Measurements from ENCODE around the gene SOX6. TPM values are rescaled to one million over a fixed set of nuclear protein-coding genes. Genes with fewer than 3 reads are reported as not detected.

Gene SOX6
- total and polyA plus RNA-seq, 2 donors (not counting 3 experiments of a cell fraction or from before 2014, with no cell fraction given) = 0.14 to 3.7 TPM

DNA sequence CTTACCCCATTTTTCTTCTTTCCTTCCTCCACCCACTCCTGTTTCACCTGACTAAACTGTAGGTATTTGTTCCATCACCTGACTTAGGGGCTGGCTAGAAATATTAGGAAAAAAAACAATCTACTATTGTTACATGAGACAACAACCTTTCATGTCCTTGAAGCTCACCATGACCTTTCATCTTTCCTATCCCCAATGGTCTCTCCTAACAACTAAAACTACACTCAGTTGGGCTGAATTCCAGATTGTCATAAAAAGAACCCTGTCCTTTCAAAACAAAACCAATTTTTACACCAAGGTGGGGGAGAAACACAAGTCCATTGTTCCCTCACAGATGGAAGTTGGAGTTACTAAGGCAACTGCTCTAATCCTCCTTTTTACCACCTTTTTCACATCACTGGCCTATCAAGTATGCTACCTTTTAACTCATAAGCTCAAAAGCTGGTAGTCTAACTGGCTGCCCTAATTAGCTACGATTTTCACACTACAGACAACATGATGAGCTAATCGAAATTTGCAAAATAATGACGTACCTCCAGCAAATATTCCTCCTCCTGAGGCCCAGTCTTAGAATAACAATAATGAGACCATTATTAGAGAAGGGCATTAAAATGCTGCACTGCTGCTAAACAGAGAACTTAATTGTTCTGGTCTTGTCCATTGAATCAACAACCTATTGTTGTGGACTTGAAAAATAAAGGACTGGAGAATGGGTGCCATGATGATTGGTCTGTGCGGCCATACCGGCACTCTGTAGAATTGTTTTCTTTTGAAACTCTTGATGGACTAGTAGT is 46.5 kb upstream of the SOX6 start:
- POLR2A ChIA-PET = no interaction called here
- intact Hi-C loops (cut with micrococcal nuclease) (no loop called here), dilution Hi-C loops (cut with MboI; ENCODE audit: extremely low pct_ligation_motif_present, low sequenced_read_pairs) (no loop called here)
- H3K36me3 ChIP-seq (ENCODE audit: control insufficient read depth in 2 of 2, extremely low read depth in 1 of 2, insufficient read depth in 2 of 2, low read length in 2 of 2) = no peaks in the 10 kb centered on the region
- H4K20me1 ChIP-seq (replicated peaks; ENCODE audit: control insufficient read depth, extremely low read depth, insufficient read depth, low read length) = no peaks in the 10 kb centered on the region
- H3K27me3 ChIP-seq (ENCODE audit: control insufficient read depth in 2 of 2, insufficient read depth in 2 of 2, low read length in 2 of 2) = no peaks in the 10 kb centered on the region
- BruUV-seq (replicated peaks) = no TSS peak
- no peaks in the 10 kb centered on the region for H3K9me1 ChIP-seq (replicated peaks; ENCODE audit: control insufficient read depth, extremely low read depth, insufficient read depth, low read length)
- H3K4me2 ChIP-seq (ENCODE audit: insufficient read depth, low read length) = no peak overlapping the region
- no peak for DNase-seq (ENCODE audit: low read depth, low spot score)
- H2AFZ ChIP-seq (ENCODE audit: low read depth, low read length) = no peak overlapping the region
- H3K4me3 ChIP-seq (replicated peaks in 1 of 3; ENCODE audit: insufficient read depth in 1 of 3, low read depth in 1 of 3, low read length in 3 of 3) = no peak overlapping the region
- no peaks in the 10 kb centered on the region for H3K9me3 ChIP-seq (replicated peaks; ENCODE audit: control insufficient read depth, insufficient read depth, low read length)
- H3K27ac ChIP-seq (ENCODE audit: insufficient read depth, low read depth, low read length) = no peak overlapping the region
- TF ChIP-seq MYC (IDR thresholded peaks at IDR 0.05; ENCODE audit: low read depth, low read length) = no peak
- TF ChIP-seq, protein P1, sequence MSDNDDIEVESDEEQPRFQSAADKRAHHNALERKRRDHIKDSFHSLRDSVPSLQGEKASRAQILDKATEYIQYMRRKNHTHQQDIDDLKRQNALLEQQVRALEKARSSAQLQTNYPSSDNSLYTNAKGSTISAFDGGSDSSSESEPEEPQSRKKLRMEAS (IDR thresholded peaks at IDR 0.05; ENCODE audit: insufficient read depth, insufficient read length) = no peak
- no peak for TF ChIP-seq GATA2 (IDR thresholded peaks at IDR 0.05; ENCODE audit: insufficient read depth, insufficient read length, low read depth, low read length)
- no peak for TF ChIP-seq JUN (IDR thresholded peaks at IDR 0.05; ENCODE audit: borderline replicate concordance, insufficient read depth, insufficient read length, low read depth)
- TF ChIP-seq EZH2 (IDR thresholded peaks at IDR 0.05; ENCODE audit: borderline replicate concordance, low read depth, low read length, severe bottlenecking) = no peak
- TF ChIP-seq FOS (IDR thresholded peaks at IDR 0.05; ENCODE audit: borderline replicate concordance, insufficient read depth, low read length) = no peak
- TF ChIP-seq, protein P2, sequence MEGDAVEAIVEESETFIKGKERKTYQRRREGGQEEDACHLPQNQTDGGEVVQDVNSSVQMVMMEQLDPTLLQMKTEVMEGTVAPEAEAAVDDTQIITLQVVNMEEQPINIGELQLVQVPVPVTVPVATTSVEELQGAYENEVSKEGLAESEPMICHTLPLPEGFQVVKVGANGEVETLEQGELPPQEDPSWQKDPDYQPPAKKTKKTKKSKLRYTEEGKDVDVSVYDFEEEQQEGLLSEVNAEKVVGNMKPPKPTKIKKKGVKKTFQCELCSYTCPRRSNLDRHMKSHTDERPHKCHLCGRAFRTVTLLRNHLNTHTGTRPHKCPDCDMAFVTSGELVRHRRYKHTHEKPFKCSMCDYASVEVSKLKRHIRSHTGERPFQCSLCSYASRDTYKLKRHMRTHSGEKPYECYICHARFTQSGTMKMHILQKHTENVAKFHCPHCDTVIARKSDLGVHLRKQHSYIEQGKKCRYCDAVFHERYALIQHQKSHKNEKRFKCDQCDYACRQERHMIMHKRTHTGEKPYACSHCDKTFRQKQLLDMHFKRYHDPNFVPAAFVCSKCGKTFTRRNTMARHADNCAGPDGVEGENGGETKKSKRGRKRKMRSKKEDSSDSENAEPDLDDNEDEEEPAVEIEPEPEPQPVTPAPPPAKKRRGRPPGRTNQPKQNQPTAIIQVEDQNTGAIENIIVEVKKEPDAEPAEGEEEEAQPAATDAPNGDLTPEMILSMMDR (IDR thresholded peaks at IDR 0.05; ENCODE audit: extremely low read depth in 1 of 2, insufficient read depth in 1 of 2, low read depth in 1 of 2, low read length in 2 of 2) = no peak
- CTCF ChIA-PET = no interaction called here
- H3K9ac ChIP-seq (replicated peaks; ENCODE audit: extremely low read depth, insufficient read depth, low read length) = no peak overlapping the region
- no peak for FAIRE-seq
- no peaks in the 10 kb centered on the region for H3K4me1 ChIP-seq (ENCODE audit: control insufficient read depth, extremely low read depth, insufficient read depth, low read length)
- H3K79me2 ChIP-seq (ENCODE audit: control insufficient read depth, insufficient read depth, low read length) = no peaks in the 10 kb centered on the region
